Kidney (tissue), 14 donors: Measurements from ENCODE around the gene GRAMD1A. TPM values are rescaled to one million over a fixed set of nuclear protein-coding genes. Genes with fewer than 3 reads are reported as not detected.

Source experiments
- DNase-seq, 5 donors: peaks; one replicate each; pipeline ENCODE4 v3.0.0-alpha.2; 2013 to 2020
- FAIRE-seq: peaks from 2 replicates; lab custom pipeline; 2012; peaks lifted over from hg19 to GRCh38; lab: Jason Lieb, UNC
- H3K27ac ChIP-seq, 2 donors: one replicate each; pipeline ENCODE4 v1.7.0; 2013; ENCODE audit warnings: low read depth in 2 of 2, low read length in 2 of 2, inconsistent platforms in 1 of 2
- H3K27me3 ChIP-seq: one replicate; pipeline ENCODE4 v1.7.1; 2013; ENCODE audit warnings: low read length, inconsistent platforms; ENCODE audit not compliant: control insufficient read depth, insufficient read depth
- H3K36me3 ChIP-seq, 3 donors: one replicate each; pipeline versions ENCODE4 v1.7.0 to v1.7.1; 2013; ENCODE audit warnings: low read length in 3 of 3, control low read depth in 1 of 3, inconsistent platforms in 1 of 3; ENCODE audit not compliant: insufficient read depth in 3 of 3, control insufficient read depth in 2 of 3
- H3K4me1 ChIP-seq, 3 donors: one replicate each; pipeline versions ENCODE4 v1.7.0 to v1.7.1; 2013; ENCODE audit warnings: low read length in 3 of 3, inconsistent platforms in 1 of 3, low read depth in 1 of 3; ENCODE audit not compliant: control insufficient read depth in 2 of 3, insufficient read depth in 2 of 3
- H3K4me3 ChIP-seq, 3 donors: one replicate each; pipeline versions ENCODE4 v1.7.0 to v1.8.1; 2013; ENCODE audit warnings: low read length in 3 of 3, control low read depth in 1 of 3, inconsistent platforms in 1 of 3
- H3K9ac ChIP-seq, 3 donors: one replicate each; pipeline versions ENCODE4 v1.7.0 to v1.7.1; 2013; ENCODE audit warnings: low read length in 3 of 3, control low read depth in 1 of 3, inconsistent platforms in 1 of 3
- H3K9me3 ChIP-seq, 3 donors: one replicate each; pipeline versions ENCODE4 v1.7.0 to v1.7.1; 2013; ENCODE audit warnings: low read length in 3 of 3, control low read depth in 1 of 3, inconsistent platforms in 1 of 3; ENCODE audit not compliant: control insufficient read depth in 2 of 3, insufficient read depth in 1 of 3
- intact Hi-C: fragments of 100-400 bp; cut with DNase I; formaldehyde crosslinking; loops from one replicate; pipeline ENCODE4 v1.11.1; 2022
- polyA plus RNA-seq: library from polyadenylated mRNA; stranded (reverse); fragments of 350-450 nt; fragmentation: Illumina TruSeq; extraction: RNeasy Lipid Tissue Mini Kit (QIAGEN cat#74804); gene quantifications from one replicate; pipeline ENCODE4 v1.2.3, GENCODE V29; 2014; ENCODE audit warnings: low read depth, low replicate concordance; ENCODE audit not compliant: insufficient read depth
- total RNA-seq: library from RNA; stranded (reverse); fragmentation: NEBNext Ultra II Directional; extraction: Animal tissue kit (Norgen Biotek cat#: 25700); gene quantifications from one replicate; pipeline ENCODE4 v1.2.1, GENCODE V29; 2021
- TF ChIP-seq, protein P1 (sequence below): IDR thresholded peaks from 3 replicates; pipeline ENCODE4 v1.5.1; 2012; ENCODE audit warnings: mild to moderate bottlenecking, moderate library complexity, borderline replicate concordance; ENCODE audit not compliant: insufficient read depth; ENCODE audit errors: extremely low read depth
- donor health status: control.
- donor health status: control.
- donor health status: control.
- donor health status: control.
- donor health status: control.
- donor health status: DM: yes; HTN: yes; CAD: no.
- donor health status: Normal renal cell carcinoma (clear cell type).

Gene GRAMD1A
- total and polyA plus RNA-seq, 2 donors from 2014 or later = 29.8 to 87.3 TPM

DNA sequence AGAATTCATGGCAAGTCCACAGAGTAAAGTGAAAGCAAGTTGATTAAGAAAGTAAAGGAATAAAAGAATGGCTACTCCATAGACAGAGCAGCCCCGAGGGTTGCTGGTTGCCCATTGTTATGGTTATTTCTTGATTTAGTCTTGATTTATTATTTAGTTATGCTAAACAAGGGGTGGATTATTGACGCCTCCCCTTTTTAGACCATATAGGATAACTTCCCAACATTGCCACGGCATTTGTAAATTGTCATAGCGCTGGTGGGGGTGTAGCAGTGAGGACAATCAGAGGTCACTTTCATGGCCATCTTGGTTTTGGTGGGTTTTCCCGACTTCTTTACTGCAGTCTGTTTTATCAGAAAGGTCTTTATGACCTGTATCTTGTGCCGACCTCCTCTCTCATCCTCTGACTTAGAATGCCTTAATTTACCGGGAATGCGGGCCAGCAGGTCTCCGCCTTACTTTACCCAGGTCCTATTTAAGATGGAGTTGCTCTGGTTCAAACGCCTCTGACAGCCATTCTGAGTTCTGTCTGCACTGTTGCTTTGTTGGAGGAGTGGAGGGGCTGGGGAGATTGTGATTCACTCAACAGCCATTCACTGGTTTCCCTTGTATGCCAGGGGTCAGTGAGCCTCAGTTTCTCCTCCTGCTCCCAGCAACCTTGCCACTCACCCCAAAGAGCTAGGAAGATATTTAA lies 69.0 kb downstream of the GRAMD1A start:
- no peak for FAIRE-seq
- no peak overlapping the region for H3K9ac ChIP-seq
- peaks cover 0 to 3% (median 0%) of the 10 kb centered on the region in 3 donors for H3K4me1 ChIP-seq
- no peaks in the 10 kb centered on the region for H3K36me3 ChIP-seq
- TF ChIP-seq, protein P1, sequence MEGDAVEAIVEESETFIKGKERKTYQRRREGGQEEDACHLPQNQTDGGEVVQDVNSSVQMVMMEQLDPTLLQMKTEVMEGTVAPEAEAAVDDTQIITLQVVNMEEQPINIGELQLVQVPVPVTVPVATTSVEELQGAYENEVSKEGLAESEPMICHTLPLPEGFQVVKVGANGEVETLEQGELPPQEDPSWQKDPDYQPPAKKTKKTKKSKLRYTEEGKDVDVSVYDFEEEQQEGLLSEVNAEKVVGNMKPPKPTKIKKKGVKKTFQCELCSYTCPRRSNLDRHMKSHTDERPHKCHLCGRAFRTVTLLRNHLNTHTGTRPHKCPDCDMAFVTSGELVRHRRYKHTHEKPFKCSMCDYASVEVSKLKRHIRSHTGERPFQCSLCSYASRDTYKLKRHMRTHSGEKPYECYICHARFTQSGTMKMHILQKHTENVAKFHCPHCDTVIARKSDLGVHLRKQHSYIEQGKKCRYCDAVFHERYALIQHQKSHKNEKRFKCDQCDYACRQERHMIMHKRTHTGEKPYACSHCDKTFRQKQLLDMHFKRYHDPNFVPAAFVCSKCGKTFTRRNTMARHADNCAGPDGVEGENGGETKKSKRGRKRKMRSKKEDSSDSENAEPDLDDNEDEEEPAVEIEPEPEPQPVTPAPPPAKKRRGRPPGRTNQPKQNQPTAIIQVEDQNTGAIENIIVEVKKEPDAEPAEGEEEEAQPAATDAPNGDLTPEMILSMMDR = no peak
- no peak overlapping the region for H3K27ac ChIP-seq
- DNase-seq = peak in 1 of 5 donors; percentile 28
- intact Hi-C loops = no loop called here
- H3K27me3 ChIP-seq = no peaks in the 10 kb centered on the region
- H3K4me3 ChIP-seq = no peak overlapping the region
- peaks cover 0 to 4% (median 3%) of the 10 kb centered on the region in 3 donors for H3K9me3 ChIP-seq

DNA sequence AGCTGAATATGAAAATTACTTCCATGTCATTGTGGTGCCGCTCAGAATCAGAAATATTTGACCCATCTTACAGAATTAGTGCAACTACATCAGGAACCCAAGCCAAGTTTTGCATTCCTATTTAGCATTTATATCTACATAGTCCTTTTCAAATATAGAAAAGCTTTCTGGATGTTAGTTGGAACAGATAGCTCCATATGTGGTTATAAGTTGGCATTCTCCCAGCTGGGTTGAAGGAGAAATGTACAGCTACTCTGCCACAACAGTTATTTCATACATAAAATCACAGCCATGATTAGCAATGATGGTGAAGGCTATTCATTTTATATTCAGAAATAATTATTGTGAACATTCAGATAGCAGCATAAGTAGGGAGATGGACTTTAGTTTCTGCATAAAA lies 69.6 kb downstream of the GRAMD1A start:
- FAIRE-seq = no peak
- peaks cover 0 to 4% (median 3%) of the 10 kb centered on the region in 3 donors for H3K9me3 ChIP-seq
- H3K9ac ChIP-seq = no peak overlapping the region
- DNase-seq = no peak
- no peak overlapping the region for H3K4me3 ChIP-seq
- TF ChIP-seq, protein P1 = no peak
- no peaks in the 10 kb centered on the region for H3K36me3 ChIP-seq
- no peaks in the 10 kb centered on the region for H3K27me3 ChIP-seq
- intact Hi-C loops = no loop called here
- H3K4me1 ChIP-seq = peaks cover 0 to 3% (median 0%) of the 10 kb centered on the region in 3 donors
- no peak overlapping the region for H3K27ac ChIP-seq

DNA sequence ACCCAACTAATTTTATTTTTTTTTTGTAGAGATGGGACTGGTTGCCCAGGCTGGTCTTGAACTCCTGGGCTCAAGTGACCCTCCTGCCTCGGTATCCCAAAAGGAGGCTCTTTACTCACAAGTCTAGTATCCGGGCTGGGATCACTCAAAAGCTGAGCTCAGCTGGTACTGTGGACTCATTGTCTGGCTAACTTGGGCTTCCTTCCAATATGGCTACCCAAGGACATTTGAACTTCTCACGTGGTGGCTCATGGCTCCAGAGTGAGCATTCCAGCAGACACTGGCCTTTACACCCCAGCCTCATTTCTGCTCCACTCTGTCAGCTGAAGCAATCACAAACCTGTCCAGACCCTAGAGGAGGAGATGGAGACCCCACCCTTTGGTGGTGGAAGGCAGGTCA lies 70.3 kb downstream of the GRAMD1A start:
- Histone ChIP-seq H3K27me3 (no peaks in the 10 kb centered on the region), H3K4me1 (peaks cover 0 to 3% (median 0%) of the 10 kb centered on the region in 3 donors), H3K36me3 (no peaks in the 10 kb centered on the region), H3K4me3 (no peak overlapping the region), H3K9ac (no peak overlapping the region), H3K27ac (no peak overlapping the region), H3K9me3 (peaks cover 0 to 4% (median 3%) of the 10 kb centered on the region in 3 donors)
- no peak for FAIRE-seq
- DNase-seq = no peak
- intact Hi-C loops = no loop called here
- TF ChIP-seq, protein P1 = no peak
